Measurements from ENCODE around the gene USF2. TPM values are rescaled to one million over a fixed set of nuclear protein-coding genes. Genes with fewer than 3 reads are reported as not detected.

USF2 gene
- total and polyA plus RNA-seq, 2 donors (not counting 1 experiment from before 2014, with no cell fraction given): 318 to 377 TPM

DNA sequence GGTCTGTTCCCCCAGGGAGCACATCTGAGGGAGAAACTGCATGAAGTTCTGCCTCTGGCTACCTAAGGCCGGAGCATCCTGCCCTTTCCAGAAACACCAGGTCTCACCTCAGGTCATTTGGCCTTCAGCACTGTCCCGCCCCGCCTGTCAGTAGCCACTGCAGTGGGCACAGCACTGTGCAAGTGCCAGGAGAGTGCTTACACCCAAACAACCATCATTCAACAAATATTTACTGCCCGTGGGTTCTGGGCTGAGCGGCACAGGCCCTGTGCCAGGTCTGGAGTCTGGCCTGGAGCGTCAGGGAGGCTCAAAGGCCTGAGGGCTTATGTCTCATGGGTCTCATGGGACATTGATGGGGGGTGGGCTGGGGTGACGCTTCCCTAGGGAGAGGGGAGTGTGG, 2.8 kb downstream of the USF2 start:
- Mint-ChIP-seq H3K27me3 (no peaks in the 10 kb centered on the region), H3K4me1 (peaks cover 49% of the 10 kb centered on the region), H3K9me3 (ENCODE audit: insufficient read depth) (no peaks in the 10 kb centered on the region), H3K27ac (peak overlapping the region; percentile 56), H3K4me3 (peak overlapping the region; percentile 56)
- H3K9ac ChIP-seq (ENCODE audit: low read length): no peak overlapping the region
- CTCF ChIA-PET: interaction anchor here (0.9 to 2.1 kb wide), 4 partner anchors 25 to 205 kb away, joined by 3 to 5 read pairs (median 4); no protein-coding TSS in a partner anchor
- H3K27ac ChIP-seq (ENCODE audit: low read length in 2 of 2): peak overlapping the region in 1 of 2 donors; percentile 1
- peak overlapping the region; percentile 51 for H3K4me2 ChIP-seq (replicated peaks; ENCODE audit: low read depth, low read length, poor library complexity, severe bottlenecking)
- peaks cover 0 to 50% of the 10 kb centered on the region in 2 experiments for H3K36me3 ChIP-seq (replicated peaks in 1 of 2; ENCODE audit: control extremely low read depth in 1 of 2, control insufficient read depth in 1 of 2, extremely low read depth in 1 of 2, insufficient read depth in 2 of 2, low read length in 1 of 2)
- POLR2A ChIA-PET: interaction anchor here (0.7 to 1.7 kb wide), 4 partner anchors 8 to 76 kb away, joined by 3 to 20 read pairs (median 4); partner anchors contain the start of genes CD22 and FFAR1
- H2AFZ ChIP-seq (ENCODE audit: insufficient read depth, low read depth, low read length, poor library complexity, severe bottlenecking): no peak overlapping the region
- DNase-seq (peak; percentile 19), ATAC-seq (ENCODE audit: low read depth) (no peak)
- peaks cover 70% of the 10 kb centered on the region for H3K79me2 ChIP-seq (ENCODE audit: control insufficient read depth, insufficient read depth, low read length)
- peaks cover 46% of the 10 kb centered on the region for H4K20me1 ChIP-seq (ENCODE audit: control insufficient read depth, insufficient read depth, low read length, poor library complexity, severe bottlenecking)
- H3K27me3 ChIP-seq (replicated peaks in 1 of 4; ENCODE audit: control extremely low read depth in 1 of 4, control insufficient read depth in 3 of 4, insufficient read depth in 4 of 4, low read length in 3 of 4): no peaks in the 10 kb centered on the region
- H3K4me1 ChIP-seq (ENCODE audit: control insufficient read depth in 2 of 2, insufficient read depth in 2 of 2, low read length in 2 of 2): peaks cover 32 to 43% of the 10 kb centered on the region in 2 donors
- H3K9me3 ChIP-seq (ENCODE audit: control extremely low read depth in 1 of 3, control insufficient read depth in 2 of 3, insufficient read depth in 1 of 3, low read length in 2 of 3): no peaks in the 10 kb centered on the region
- intact Hi-C loops (cut with micrococcal nuclease): no loop called here
- WGBS (ENCODE audit: insufficient coverage): 97% methylated on average over 7 of the region's 7 CpGs
- TF ChIP-seq EZH2 (IDR thresholded peaks at IDR 0.05; ENCODE audit: borderline replicate concordance, insufficient read depth, low read depth, low read length, poor library complexity, severe bottlenecking): no peak
- TF ChIP-seq CTCF (IDR thresholded peaks at IDR 0.05): no peak
- no peak overlapping the region for H3K4me3 ChIP-seq (ENCODE audit: control extremely low read depth in 1 of 5, extremely low read depth in 1 of 5, insufficient read depth in 1 of 5, low read depth in 2 of 5, low read length in 4 of 5)

- Histone ChIP-seq H4K20me1 (ENCODE audit: control insufficient read depth, insufficient read depth, low read length, poor library complexity, severe bottlenecking) (peaks cover 46% of the 10 kb centered on the region), H3K9me3 (ENCODE audit: control extremely low read depth in 1 of 3, control insufficient read depth in 2 of 3, insufficient read depth in 1 of 3, low read length in 2 of 3) (no peaks in the 10 kb centered on the region), H3K4me1 (ENCODE audit: control insufficient read depth in 2 of 2, insufficient read depth in 2 of 2, low read length in 2 of 2) (peaks cover 25 to 37% of the 10 kb centered on the region in 2 donors), H3K4me3 (ENCODE audit: control extremely low read depth in 1 of 5, extremely low read depth in 1 of 5, insufficient read depth in 1 of 5, low read depth in 2 of 5, low read length in 4 of 5) (no peak overlapping the region), H3K36me3 (replicated peaks in 1 of 2; ENCODE audit: control extremely low read depth in 1 of 2, control insufficient read depth in 1 of 2, extremely low read depth in 1 of 2, insufficient read depth in 2 of 2, low read length in 1 of 2) (peaks cover 0 to 56% of the 10 kb centered on the region in 2 experiments), H3K9ac (ENCODE audit: low read length) (no peak overlapping the region), H3K79me2 (ENCODE audit: control insufficient read depth, insufficient read depth, low read length) (peaks cover 69% of the 10 kb centered on the region), H3K27ac (ENCODE audit: low read length in 2 of 2) (peak overlapping the region in 1 of 2 donors; percentile 60), H3K27me3 (replicated peaks in 1 of 4; ENCODE audit: control extremely low read depth in 1 of 4, control insufficient read depth in 3 of 4, insufficient read depth in 4 of 4, low read length in 3 of 4) (no peaks in the 10 kb centered on the region), H3K4me2 (replicated peaks; ENCODE audit: low read depth, low read length, poor library complexity, severe bottlenecking) (peak overlapping the region; percentile 51), H2AFZ (ENCODE audit: insufficient read depth, low read depth, low read length, poor library complexity, severe bottlenecking) (no peak overlapping the region)
- Mint-ChIP-seq H3K4me1 (peaks cover 45% of the 10 kb centered on the region), H3K27me3 (no peaks in the 10 kb centered on the region), H3K9me3 (ENCODE audit: insufficient read depth) (no peaks in the 10 kb centered on the region), H3K27ac (peak overlapping the region; percentile 56), H3K4me3 (peak overlapping the region; percentile 56)
- TF ChIP-seq EZH2 (IDR thresholded peaks at IDR 0.05; ENCODE audit: borderline replicate concordance, insufficient read depth, low read depth, low read length, poor library complexity, severe bottlenecking) (no peak), CTCF (IDR thresholded peaks at IDR 0.05) (no peak)
- intact Hi-C loops (cut with micrococcal nuclease): no loop called here
- CTCF ChIA-PET: interaction anchor here (0.9 to 2.1 kb wide), 5 partner anchors 24 to 206 kb away, joined by 3 to 5 read pairs (median 4); no protein-coding TSS in a partner anchor
- WGBS (ENCODE audit: insufficient coverage): 59% methylated on average over 16 of the region's 16 CpGs
- ATAC-seq (ENCODE audit: low read depth) (no peak), DNase-seq (peak; percentile 73)
- POLR2A ChIA-PET: interaction anchor here (0.7 to 1.7 kb wide), 5 partner anchors 8 to 75 kb away, joined by 3 to 20 read pairs (median 4); partner anchors contain the start of genes CD22 and FFAR1
Measured at GRCh38 chr19:35272122-35272719, 3.5 kb downstream of the USF2 start.

Data from B cell (primary cell).